Testis (tissue), 3 donors: ENCODE measurements around the gene KLHL4. TPM values are rescaled to one million over a fixed set of nuclear protein-coding genes. Genes with fewer than 3 reads are reported as not detected.

Experiments used
- DNase-seq: peaks from one replicate; pipeline ENCODE4 v3.0.0-alpha.2; 2019
- H3K27ac ChIP-seq, 2 donors: fragments of 200-600 bp; sonication (generic); one replicate each; pipeline ENCODE4 v1.5.1; 2019
- H3K27me3 ChIP-seq: fragments of 200-600 bp; sonication (generic); one replicate; pipeline ENCODE4 v1.5.1; 2019
- H3K36me3 ChIP-seq: fragments of 200-600 bp; sonication (generic); one replicate; pipeline ENCODE4 v1.5.1; 2017; ENCODE audit warnings: low read depth; ENCODE audit errors: missing control alignments
- H3K4me1 ChIP-seq: fragments of 200-600 bp; sonication (generic); one replicate; pipeline ENCODE4 v1.5.1; 2019
- H3K4me3 ChIP-seq, 2 donors: fragments of 200-600 bp; sonication (generic); one replicate each; pipeline ENCODE4 v1.5.1; 2017 to 2019
- H3K9me3 ChIP-seq: fragments of 200-600 bp; sonication (generic); one replicate; pipeline ENCODE4 v1.5.1; 2017
- POLR2A ChIP-seq: fragments of 450-650 bp; IDR thresholded peaks from one replicate; pipeline ENCODE4 v1.6.1; 2017; ENCODE audit warnings: antibody characterized with exemption, mild to moderate bottlenecking, moderate library complexity
- WGBS, 2 donors: methylation state at CpG; one replicate each; pipeline ENCODE4 v1.1.5; 2018; 5-methylcytosine and 5-hydroxymethylcytosine counted together
- intact Hi-C: fragments of 100-400 bp; cut with DNase I; formaldehyde crosslinking; loops from one replicate; pipeline ENCODE4 v1.15.1; 2023; ENCODE audit warnings: low total_unique reads
- polyA plus RNA-seq: library from polyadenylated mRNA; stranded (reverse); fragments of 350-450 nt; fragmentation: Illumina TruSeq; extraction: RNeasy Lipid Tissue Mini Kit (QIAGEN cat#74804); gene quantifications from one replicate; pipeline ENCODE4 v1.2.3, GENCODE V29; 2014; ENCODE audit warnings: low read depth, low replicate concordance; ENCODE audit not compliant: insufficient read depth
- total RNA-seq, 2 donors: library from RNA; depleted of rRNA; stranded (reverse); fragments of >200 nt; gene quantifications; one replicate each; pipeline ENCODE4 v1.2.3, GENCODE V29; 2016
- TF ChIP-seq, protein P1 (sequence below), 3 experiments: fragments of 450-650 bp in 2 of 3; fragments of 200-600 bp in 1 of 3; sonication (generic) in 1 of 3; IDR thresholded peaks; one replicate each; pipeline ENCODE4 v1.5.1; 2016 to 2019; ENCODE audit warnings: antibody characterized with exemption in 3 of 3, mild to moderate bottlenecking in 2 of 3, moderate library complexity in 1 of 3

Gene KLHL4
- total and polyA plus RNA-seq, 3 donors from 2014 or later, result 11.7 to 40.8 (median 26.1) TPM

DNA sequence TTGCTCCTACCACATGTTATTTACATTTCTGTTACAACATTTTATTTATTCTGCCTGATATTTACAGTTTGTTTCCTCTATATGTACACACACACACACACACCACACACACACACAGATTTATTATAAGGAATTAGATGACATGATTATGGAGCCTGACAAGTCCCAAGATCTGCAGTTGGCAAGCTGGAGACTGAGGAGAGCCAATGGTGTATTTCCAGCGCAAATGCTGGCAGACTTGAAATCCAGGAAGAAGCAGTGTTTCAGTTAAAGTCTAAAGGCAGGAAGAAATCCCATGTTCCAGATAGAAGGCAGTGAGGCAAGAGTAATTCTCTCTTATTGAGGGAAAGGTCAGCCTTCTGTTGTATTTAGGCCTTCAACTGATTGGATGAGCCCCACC, 1.8 kb upstream of the KLHL4 start:
- intact Hi-C loops, result no loop called here
- H3K27ac ChIP-seq, result no peak overlapping the region
- no peak for DNase-seq
- no peaks in the 10 kb centered on the region for H3K27me3 ChIP-seq
- no peaks in the 10 kb centered on the region for H3K9me3 ChIP-seq
- H3K36me3 ChIP-seq, result no peaks in the 10 kb centered on the region
- no peaks in the 10 kb centered on the region for H3K4me1 ChIP-seq
- H3K4me3 ChIP-seq, result no peak overlapping the region
- WGBS, 2 donors, result 75 to 90% methylated on average over 1 of the region's 1 CpG
- no peak for TF ChIP-seq POLR2A
- TF ChIP-seq, protein P1, sequence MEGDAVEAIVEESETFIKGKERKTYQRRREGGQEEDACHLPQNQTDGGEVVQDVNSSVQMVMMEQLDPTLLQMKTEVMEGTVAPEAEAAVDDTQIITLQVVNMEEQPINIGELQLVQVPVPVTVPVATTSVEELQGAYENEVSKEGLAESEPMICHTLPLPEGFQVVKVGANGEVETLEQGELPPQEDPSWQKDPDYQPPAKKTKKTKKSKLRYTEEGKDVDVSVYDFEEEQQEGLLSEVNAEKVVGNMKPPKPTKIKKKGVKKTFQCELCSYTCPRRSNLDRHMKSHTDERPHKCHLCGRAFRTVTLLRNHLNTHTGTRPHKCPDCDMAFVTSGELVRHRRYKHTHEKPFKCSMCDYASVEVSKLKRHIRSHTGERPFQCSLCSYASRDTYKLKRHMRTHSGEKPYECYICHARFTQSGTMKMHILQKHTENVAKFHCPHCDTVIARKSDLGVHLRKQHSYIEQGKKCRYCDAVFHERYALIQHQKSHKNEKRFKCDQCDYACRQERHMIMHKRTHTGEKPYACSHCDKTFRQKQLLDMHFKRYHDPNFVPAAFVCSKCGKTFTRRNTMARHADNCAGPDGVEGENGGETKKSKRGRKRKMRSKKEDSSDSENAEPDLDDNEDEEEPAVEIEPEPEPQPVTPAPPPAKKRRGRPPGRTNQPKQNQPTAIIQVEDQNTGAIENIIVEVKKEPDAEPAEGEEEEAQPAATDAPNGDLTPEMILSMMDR (IDR thresholded peaks at IDR 0.05), result no peak

DNA sequence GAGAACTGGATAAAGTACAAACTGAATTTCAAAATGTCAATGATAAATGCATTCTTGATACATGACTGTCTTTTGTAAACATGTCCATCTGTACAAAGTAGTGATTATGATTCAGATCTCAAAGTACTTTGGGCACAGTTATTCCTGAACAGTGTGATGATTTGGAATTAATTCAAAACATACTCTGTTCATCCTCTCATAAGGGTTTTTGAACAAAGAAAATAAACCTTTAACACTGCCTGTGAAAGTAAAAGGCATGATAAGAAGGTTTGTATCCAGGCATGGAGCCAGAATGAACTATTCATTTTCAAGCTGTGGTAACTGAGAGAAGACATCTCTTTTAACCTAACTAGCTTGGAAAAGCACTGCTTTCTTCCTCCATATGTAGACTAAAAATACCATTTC, 883 bp upstream of the KLHL4 start:
- TF ChIP-seq POLR2A, result no peak
- TF ChIP-seq, protein P1 (IDR thresholded peaks at IDR 0.05), result no peak
- Histone ChIP-seq H3K27me3 (no peaks in the 10 kb centered on the region), H3K36me3 (no peaks in the 10 kb centered on the region), H3K27ac (no peak overlapping the region), H3K9me3 (no peaks in the 10 kb centered on the region), H3K4me3 (no peak overlapping the region), H3K4me1 (no peaks in the 10 kb centered on the region)
- DNase-seq, result no peak
- intact Hi-C loops, result no loop called here

DNA sequence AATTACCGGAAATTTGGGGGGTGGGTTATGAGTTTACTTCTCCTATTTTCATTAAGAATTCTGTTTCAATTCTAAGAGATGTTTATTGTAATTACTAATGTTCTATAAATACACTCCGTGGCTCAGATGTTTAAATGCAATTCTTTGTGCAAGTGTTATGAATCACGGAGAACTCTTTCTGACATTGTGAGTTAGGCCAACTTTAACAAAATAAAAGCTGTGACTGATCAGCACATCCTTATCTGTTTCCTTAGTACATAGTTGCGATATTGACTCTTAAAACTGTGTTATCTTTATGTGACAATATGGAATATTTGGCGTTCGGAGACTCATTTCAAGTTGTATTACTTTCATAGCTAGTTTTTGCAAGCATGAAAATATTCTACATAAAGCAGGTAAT, 902 bp downstream of the KLHL4 start:
- Histone ChIP-seq H3K27me3 (no peaks in the 10 kb centered on the region), H3K9me3 (no peaks in the 10 kb centered on the region), H3K4me3 (peak overlapping the region; percentile 29 to 58), H3K36me3 (no peaks in the 10 kb centered on the region), H3K27ac (peak overlapping the region; percentile 39 to 68), H3K4me1 (no peaks in the 10 kb centered on the region)
- intact Hi-C loops, result no loop called here
- TF ChIP-seq, protein P1 (IDR thresholded peaks at IDR 0.05), result no peak
- TF ChIP-seq POLR2A, result no peak
- DNase-seq, result no peak
- WGBS, 2 donors, result 4 to 7% methylated on average over 6 of the region's 6 CpGs

DNA sequence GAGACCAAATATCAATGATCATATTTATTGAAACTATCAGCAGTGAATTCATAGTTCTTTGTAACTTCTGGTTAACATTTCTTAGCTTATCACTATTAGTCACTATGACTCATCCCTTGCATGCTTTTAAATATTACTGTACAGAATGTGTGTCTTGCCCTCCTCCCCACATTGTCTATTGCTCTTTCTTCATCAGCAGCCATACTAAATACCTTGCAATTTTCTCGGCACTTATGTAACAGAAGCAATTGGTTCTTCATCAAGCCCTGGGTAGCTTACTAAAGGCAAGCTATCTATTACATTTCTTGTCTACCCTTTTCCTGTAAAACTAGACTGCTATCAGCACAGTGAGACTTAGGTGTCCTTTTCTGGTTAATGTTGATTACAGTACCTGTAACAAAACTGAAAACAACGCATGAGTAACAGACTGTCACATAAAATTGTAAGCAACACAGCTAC, 8.2 kb downstream of the KLHL4 start:
- Histone ChIP-seq H3K27ac (no peak overlapping the region), H3K27me3 (no peaks in the 10 kb centered on the region), H3K4me1 (no peaks in the 10 kb centered on the region), H3K36me3 (no peaks in the 10 kb centered on the region), H3K9me3 (no peaks in the 10 kb centered on the region), H3K4me3 (no peak overlapping the region)
- DNase-seq, result no peak
- intact Hi-C loops, result no loop called here
- TF ChIP-seq, protein P1 (IDR thresholded peaks at IDR 0.05), result no peak
- TF ChIP-seq POLR2A, result no peak
- WGBS, 2 donors, result 92 to 94% methylated on average over 2 of the region's 2 CpGs

DNA sequence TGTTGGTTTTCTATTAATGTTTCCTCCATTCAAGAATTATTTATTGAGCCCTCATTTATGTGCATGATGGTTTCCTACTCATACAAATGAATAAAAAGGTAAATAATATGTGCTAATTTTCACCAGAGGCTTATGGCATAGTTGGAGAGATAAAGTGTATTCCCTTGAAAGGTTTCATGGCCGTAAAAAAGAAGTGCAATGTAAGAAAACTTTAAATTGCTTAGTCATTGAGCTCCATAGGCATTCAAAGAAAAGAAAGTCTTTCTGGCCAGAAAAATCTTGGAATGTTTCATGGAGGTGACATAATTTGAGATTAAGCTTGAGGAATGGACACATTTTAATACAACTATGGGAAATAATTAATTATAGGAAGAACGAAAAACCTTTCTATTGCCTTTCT, 8.7 kb downstream of the KLHL4 start:
- Histone ChIP-seq H3K4me1 (no peaks in the 10 kb centered on the region), H3K27me3 (no peaks in the 10 kb centered on the region), H3K36me3 (no peaks in the 10 kb centered on the region), H3K9me3 (no peaks in the 10 kb centered on the region), H3K4me3 (no peak overlapping the region), H3K27ac (no peak overlapping the region)
- no peak for DNase-seq
- intact Hi-C loops, result no loop called here
- 79 to 83% methylated on average over 2 of the region's 2 CpGs for WGBS, 2 donors
- TF ChIP-seq, protein P1 (IDR thresholded peaks at IDR 0.05), result no peak
- TF ChIP-seq POLR2A, result no peak
